MCF 10A (cell line): Measurements from ENCODE around the gene IPPK. TPM values are rescaled to one million over a fixed set of nuclear protein-coding genes. Genes with fewer than 3 reads are reported as not detected.

Source experiments
- BruUV-seq: library from RNA; stranded (reverse); fragments of 400-500 nt; replicated peaks from 2 replicates; lab custom pipeline; 2021; lab: Mats Ljungman, UMichigan
- CTCF ChIA-PET: fragments of 300-600 bp; sonication (Branson Sonifier 250); formaldehyde crosslinking; extraction: SDS; loops from one replicate; lab custom pipeline; 2021; ENCODE audit warnings: antibody characterized with exemption, inconsistent platforms; lab: Yijun Ruan, JAX
- POLR2A ChIA-PET: fragments of 300-600, 350-650 bp; sonication (Branson Sonifier 250); formaldehyde crosslinking; extraction: SDS; loops from one replicate; lab custom pipeline; 2020; ENCODE audit warnings: antibody characterized with exemption, inconsistent platforms; lab: Yijun Ruan, JAX
- DNase-seq: peaks from one replicate; pipeline ENCODE4 v3.0.0-alpha.2; 2018; ENCODE audit not compliant: unreplicated experiment
- H3K27ac Mint-ChIP-seq: one replicate; pipeline ENCODE4 v1.8.0; 2022; ENCODE audit warnings: mild to moderate bottlenecking, low read depth, mixed read lengths; ENCODE audit not compliant: unreplicated experiment
- H3K27me3 Mint-ChIP-seq: one replicate; pipeline ENCODE4 v1.8.0; 2022; ENCODE audit warnings: mixed read lengths; ENCODE audit not compliant: insufficient read depth, unreplicated experiment
- H3K36me3 Mint-ChIP-seq: one replicate; pipeline ENCODE4 v1.8.0; 2022; ENCODE audit warnings: mild to moderate bottlenecking, moderate library complexity, mixed read lengths; ENCODE audit not compliant: insufficient read depth, unreplicated experiment
- H3K4me1 Mint-ChIP-seq: one replicate; pipeline ENCODE4 v1.8.0; 2022; ENCODE audit warnings: mixed read lengths; ENCODE audit not compliant: insufficient read depth, unreplicated experiment
- H3K4me3 Mint-ChIP-seq: one replicate; pipeline ENCODE4 v1.8.0; 2022; ENCODE audit warnings: mild to moderate bottlenecking, moderate library complexity, mixed read lengths; ENCODE audit not compliant: unreplicated experiment
- H3K9me3 Mint-ChIP-seq: one replicate; pipeline ENCODE4 v1.8.0; 2022; ENCODE audit warnings: mixed read lengths; ENCODE audit not compliant: unreplicated experiment
- intact Hi-C: fragments of 100-400 bp; cut with micrococcal nuclease; formaldehyde crosslinking; loops from 2 replicates; pipeline ENCODE4 v1.14.1; 2022
- total RNA-seq: library from RNA; stranded (reverse); gene quantifications from 2 replicates; pipeline ENCODE4 v1.2.3, GENCODE V29; 2022
- TF ChIP-seq, protein P1 (sequence below): fragments of 200-600 bp; IDR thresholded peaks from one replicate; pipeline ENCODE4 v1.8.0; 2022; ENCODE audit warnings: antibody characterized with exemption, mild to moderate bottlenecking; ENCODE audit not compliant: unreplicated experiment

Gene IPPK
- total RNA-seq, 1 experiment from 2014 or later = 16.6 TPM

DNA sequence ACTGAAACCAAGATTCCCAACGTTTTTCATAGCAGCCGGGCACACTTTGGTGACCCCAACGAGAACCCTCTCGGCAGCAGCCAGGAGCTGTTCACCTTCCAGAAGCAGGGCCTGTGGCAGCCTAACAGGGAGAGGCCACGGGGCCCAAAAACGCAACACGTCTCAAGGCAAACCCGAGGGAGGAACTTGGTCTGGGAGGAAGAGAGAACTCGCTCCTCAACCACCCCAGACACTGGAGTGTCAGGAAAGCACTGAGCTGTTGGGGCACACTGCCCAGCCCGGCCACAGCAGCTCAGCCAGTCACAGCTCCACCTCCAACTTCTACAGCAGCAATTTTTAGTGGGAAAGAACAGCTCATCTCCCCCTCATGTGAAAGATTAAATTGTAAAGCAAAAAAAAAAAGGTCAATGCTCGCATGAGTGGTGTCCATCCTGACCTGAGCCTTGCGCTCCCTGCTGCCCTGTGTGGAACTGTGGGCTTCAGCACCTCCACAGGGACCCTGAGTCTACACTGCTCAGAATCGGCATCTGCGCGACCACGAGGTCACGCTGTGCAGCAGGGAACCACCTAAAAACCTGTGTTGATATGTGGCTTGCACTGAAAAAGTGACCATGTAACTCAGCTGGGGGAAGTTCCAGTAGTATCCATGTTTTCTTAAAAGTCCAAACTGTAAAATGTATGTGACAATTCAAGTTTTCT, 55.0 kb downstream of the IPPK start:
- Mint-ChIP-seq H3K4me1 (no peaks in the 10 kb centered on the region), H3K4me3 (no peak overlapping the region), H3K36me3 (peaks cover 67% of the 10 kb centered on the region), H3K27ac (no peak overlapping the region), H3K27me3 (no peaks in the 10 kb centered on the region), H3K9me3 (no peaks in the 10 kb centered on the region)
- no TSS peak for BruUV-seq
- TF ChIP-seq, protein P1, sequence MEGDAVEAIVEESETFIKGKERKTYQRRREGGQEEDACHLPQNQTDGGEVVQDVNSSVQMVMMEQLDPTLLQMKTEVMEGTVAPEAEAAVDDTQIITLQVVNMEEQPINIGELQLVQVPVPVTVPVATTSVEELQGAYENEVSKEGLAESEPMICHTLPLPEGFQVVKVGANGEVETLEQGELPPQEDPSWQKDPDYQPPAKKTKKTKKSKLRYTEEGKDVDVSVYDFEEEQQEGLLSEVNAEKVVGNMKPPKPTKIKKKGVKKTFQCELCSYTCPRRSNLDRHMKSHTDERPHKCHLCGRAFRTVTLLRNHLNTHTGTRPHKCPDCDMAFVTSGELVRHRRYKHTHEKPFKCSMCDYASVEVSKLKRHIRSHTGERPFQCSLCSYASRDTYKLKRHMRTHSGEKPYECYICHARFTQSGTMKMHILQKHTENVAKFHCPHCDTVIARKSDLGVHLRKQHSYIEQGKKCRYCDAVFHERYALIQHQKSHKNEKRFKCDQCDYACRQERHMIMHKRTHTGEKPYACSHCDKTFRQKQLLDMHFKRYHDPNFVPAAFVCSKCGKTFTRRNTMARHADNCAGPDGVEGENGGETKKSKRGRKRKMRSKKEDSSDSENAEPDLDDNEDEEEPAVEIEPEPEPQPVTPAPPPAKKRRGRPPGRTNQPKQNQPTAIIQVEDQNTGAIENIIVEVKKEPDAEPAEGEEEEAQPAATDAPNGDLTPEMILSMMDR = no peak
- DNase-seq = no peak
- intact Hi-C loops = no loop called here
- ChIA-PET CTCF (no interaction called here), POLR2A (interaction anchor here (0.8 to 1.2 kb wide), 3 partner anchors 15 to 37 kb away, joined by 3 read pairs; no protein-coding TSS in a partner anchor)

DNA sequence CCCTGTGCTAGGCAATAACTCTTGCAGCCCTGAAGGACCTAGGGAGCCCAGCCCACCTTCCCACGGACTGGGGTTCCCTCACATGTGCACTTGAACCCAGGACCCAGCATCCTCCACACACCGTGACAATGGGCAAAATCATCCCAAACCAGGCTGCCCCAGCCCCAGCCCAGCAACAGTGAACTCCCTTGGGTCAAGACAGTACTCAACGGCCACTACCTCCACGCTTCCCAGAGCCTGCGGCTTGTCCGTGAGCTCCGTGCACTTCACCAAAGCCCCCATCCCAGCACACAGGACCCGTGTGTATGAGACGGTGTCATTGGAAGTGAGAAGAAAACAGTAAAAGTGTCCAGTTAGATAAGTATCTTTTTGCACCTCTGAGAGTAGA, 55.8 kb downstream of the IPPK start:
- DNase-seq = no peak
- Mint-ChIP-seq H3K36me3 (peaks cover 64% of the 10 kb centered on the region), H3K27me3 (no peaks in the 10 kb centered on the region), H3K27ac (no peak overlapping the region), H3K4me3 (no peak overlapping the region), H3K9me3 (no peaks in the 10 kb centered on the region), H3K4me1 (no peaks in the 10 kb centered on the region)
- ChIA-PET CTCF (interaction anchor here (0.7 kb wide), 1 partner anchor 476 kb away, joined by 3 read pairs; no protein-coding TSS in a partner anchor), POLR2A (interaction anchor here (1.1 to 1.2 kb wide), 2 partner anchors 14 to 108 kb away, joined by 3 to 5 read pairs; no protein-coding TSS in a partner anchor)
- TF ChIP-seq, protein P1 = no peak
- no TSS peak for BruUV-seq
- intact Hi-C loops = no loop called here

DNA sequence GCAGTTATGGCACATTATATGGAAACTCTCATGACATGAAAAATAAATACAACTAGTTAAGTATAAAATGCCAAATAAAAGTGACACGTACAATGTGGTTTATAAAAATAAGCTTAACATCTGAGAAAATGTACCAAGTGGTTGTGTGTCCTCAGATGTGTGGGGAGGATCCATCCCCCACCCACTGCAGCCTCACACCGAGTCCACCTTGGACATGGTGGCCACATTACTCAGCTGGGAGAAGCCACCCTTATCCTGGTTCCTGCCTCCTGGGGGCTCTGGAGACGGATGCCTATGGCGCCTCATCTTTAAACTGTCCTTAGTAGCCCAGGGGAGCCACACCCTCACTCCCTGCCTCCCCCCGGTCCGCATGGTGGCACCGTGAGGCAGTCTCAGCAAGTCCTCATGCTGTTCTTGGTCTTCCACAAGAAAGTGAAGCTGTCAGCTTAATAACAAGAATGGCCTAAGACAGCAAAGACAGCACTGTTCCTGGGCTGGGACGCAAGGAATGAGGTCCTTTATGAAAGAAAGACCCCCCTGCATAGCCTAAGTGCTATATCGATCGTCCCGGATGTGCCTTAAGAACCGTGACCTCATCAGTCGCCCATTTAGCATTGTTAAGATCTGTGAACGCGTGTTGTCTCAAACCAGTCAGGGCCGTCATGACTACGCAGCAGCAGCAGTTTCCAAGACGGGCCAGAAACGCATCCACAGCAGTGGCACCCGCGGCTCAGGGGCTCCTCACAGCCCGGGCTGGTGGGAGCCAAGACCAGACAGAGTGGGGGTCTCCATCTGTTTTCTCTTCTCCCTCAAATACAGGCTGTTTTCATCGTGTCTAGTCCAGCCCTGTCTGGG, 56.4 kb downstream of the IPPK start:
- Mint-ChIP-seq H3K27me3 (no peaks in the 10 kb centered on the region), H3K36me3 (peaks cover 64% of the 10 kb centered on the region), H3K4me1 (no peaks in the 10 kb centered on the region), H3K4me3 (no peak overlapping the region), H3K27ac (no peak overlapping the region), H3K9me3 (no peaks in the 10 kb centered on the region)
- DNase-seq = no peak
- POLR2A ChIA-PET = interaction anchor here (0.6 to 1.1 kb wide), 2 partner anchors 16 to 107 kb away, joined by 3 to 5 read pairs; no protein-coding TSS in a partner anchor
- TF ChIP-seq, protein P1 = no peak
- intact Hi-C loops = no loop called here
- CTCF ChIA-PET = interaction anchor here (0.6 to 0.8 kb wide), 3 partner anchors 23 to 476 kb away, joined by 3 read pairs; no protein-coding TSS in a partner anchor
- BruUV-seq = no TSS peak

DNA sequence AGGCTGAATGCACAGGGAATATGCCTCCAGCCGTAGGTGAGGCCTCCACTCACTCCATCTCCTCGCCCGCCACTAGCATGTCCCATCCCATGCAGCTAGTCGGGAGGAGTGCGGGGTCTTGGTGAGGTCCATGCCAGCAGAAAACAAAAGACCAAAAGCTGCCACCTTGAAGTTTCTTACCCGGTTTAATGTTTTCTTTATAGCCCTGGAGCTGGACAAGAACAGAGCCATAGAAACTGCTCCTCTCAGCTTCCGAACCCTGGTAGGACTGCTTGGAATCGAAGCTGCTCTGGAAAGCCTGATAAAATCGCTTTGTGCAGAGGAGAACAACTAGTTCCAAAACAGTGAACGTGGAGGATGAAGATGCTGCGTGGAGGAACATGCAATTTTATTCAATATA, 57.1 kb downstream of the IPPK start:
- no peak overlapping the region for H3K4me3 Mint-ChIP-seq
- POLR2A ChIA-PET = interaction anchor here (0.6 to 1.1 kb wide), 2 partner anchors 16 to 107 kb away, joined by 3 to 5 read pairs; no protein-coding TSS in a partner anchor
- no peak overlapping the region for H3K27ac Mint-ChIP-seq
- no peaks in the 10 kb centered on the region for H3K9me3 Mint-ChIP-seq
- H3K36me3 Mint-ChIP-seq = peaks cover 57% of the 10 kb centered on the region
- peaks cover 6% of the 10 kb centered on the region for H3K4me1 Mint-ChIP-seq
- no peak for DNase-seq
- TF ChIP-seq, protein P1 = no peak
- CTCF ChIA-PET = interaction anchor here (0.8 kb wide), 1 partner anchor 24 kb away, joined by 3 read pairs; no protein-coding TSS in a partner anchor
- no peaks in the 10 kb centered on the region for H3K27me3 Mint-ChIP-seq
- intact Hi-C loops = no loop called here
- no TSS peak for BruUV-seq
